ENCODE data around the gene ENGASE.

DNA sequence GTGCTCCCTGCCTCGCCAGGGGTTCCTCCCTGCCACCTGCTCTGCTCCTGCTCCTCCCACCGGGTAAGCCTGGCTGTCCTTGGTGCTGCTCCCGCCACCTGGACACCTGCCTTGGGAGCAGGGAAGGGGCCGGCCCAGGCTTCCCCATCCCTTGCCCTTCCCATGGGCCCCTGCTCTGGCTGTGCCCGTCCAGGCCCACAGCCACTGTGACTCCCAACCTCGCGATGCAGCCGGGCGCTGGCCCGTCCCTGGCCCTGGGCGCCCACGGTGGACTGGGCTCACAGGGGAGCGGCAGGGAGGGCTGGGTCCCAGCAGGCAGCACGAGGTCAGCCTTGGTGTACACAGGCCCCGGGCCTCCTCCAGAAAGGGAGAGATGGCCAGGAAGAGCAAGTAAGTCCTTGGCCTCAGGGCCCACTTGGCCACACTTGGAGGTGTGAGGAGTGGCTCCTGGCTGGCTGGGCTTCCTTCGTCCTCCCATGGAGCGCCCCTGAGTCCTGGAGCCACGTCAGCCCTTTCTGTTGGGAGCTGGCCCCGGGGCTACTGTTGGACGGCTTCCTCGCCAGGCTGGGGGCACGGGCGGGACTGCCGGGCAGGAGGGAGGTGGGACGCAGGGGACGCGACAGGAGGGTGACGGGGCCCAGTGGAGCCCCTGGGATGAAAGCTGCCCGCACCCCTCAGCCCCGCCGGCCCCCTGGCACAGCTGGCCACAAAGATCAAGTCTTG, 15.3 kb downstream of the ENGASE start:
- TF ChIP-seq, protein P1, sequence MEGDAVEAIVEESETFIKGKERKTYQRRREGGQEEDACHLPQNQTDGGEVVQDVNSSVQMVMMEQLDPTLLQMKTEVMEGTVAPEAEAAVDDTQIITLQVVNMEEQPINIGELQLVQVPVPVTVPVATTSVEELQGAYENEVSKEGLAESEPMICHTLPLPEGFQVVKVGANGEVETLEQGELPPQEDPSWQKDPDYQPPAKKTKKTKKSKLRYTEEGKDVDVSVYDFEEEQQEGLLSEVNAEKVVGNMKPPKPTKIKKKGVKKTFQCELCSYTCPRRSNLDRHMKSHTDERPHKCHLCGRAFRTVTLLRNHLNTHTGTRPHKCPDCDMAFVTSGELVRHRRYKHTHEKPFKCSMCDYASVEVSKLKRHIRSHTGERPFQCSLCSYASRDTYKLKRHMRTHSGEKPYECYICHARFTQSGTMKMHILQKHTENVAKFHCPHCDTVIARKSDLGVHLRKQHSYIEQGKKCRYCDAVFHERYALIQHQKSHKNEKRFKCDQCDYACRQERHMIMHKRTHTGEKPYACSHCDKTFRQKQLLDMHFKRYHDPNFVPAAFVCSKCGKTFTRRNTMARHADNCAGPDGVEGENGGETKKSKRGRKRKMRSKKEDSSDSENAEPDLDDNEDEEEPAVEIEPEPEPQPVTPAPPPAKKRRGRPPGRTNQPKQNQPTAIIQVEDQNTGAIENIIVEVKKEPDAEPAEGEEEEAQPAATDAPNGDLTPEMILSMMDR (IDR thresholded peaks at IDR 0.05) = no peak
- no peak for TF ChIP-seq POLR2AphosphoS5 (IDR thresholded peaks at IDR 0.05)
- no peak for TF ChIP-seq POLR2A (IDR thresholded peaks at IDR 0.05)
